H9 (cell line): ENCODE results near the gene ACOT8. TPM values are rescaled to one million over a fixed set of nuclear protein-coding genes. Genes with fewer than 3 reads are reported as not detected.

ENCODE experiments used
- DNase-seq: peaks from one replicate; pipeline ENCODE4 v3.0.0-alpha.2; 2017
- H2AFZ ChIP-seq: one replicate; pipeline ENCODE4 v1.6.1; 2013; ENCODE audit warnings: mild to moderate bottlenecking, low read length, control low read depth, moderate library complexity
- H2AK5ac ChIP-seq: 2 replicates; pipeline ENCODE4 v1.6.1; 2013; ENCODE audit warnings: low read length, control low read depth, mixed read lengths; ENCODE audit not compliant: insufficient read length
- H2BK120ac ChIP-seq: one replicate; pipeline ENCODE4 v1.6.1; 2013; ENCODE audit warnings: low read depth, mild to moderate bottlenecking, low read length, control low read depth, inconsistent platforms; ENCODE audit not compliant: poor library complexity, severe bottlenecking
- H2BK12ac ChIP-seq: 2 replicates; pipeline ENCODE4 v1.6.1; 2013; ENCODE audit warnings: low read length, control low read depth, mixed read lengths, low read depth; ENCODE audit not compliant: insufficient read length
- H2BK15ac ChIP-seq: 2 replicates; pipeline ENCODE4 v1.6.1; 2013; ENCODE audit warnings: low read depth, low read length, control low read depth
- H2BK20ac ChIP-seq: one replicate; pipeline ENCODE4 v1.6.1; 2013; ENCODE audit warnings: low read depth, mild to moderate bottlenecking, low read length, control low read depth, inconsistent platforms; ENCODE audit not compliant: poor library complexity, severe bottlenecking
- H2BK5ac ChIP-seq: 2 replicates; pipeline ENCODE4 v1.6.1; 2013; ENCODE audit warnings: low read length, control low read depth, mixed read lengths; ENCODE audit not compliant: insufficient read length
- H3K14ac ChIP-seq: 2 replicates; pipeline ENCODE4 v1.6.1; 2013; ENCODE audit warnings: low read length, control low read depth; ENCODE audit not compliant: insufficient read depth
- H3K18ac ChIP-seq: 2 replicates; pipeline ENCODE4 v1.6.1; 2013; ENCODE audit warnings: low read depth, mild to moderate bottlenecking, mixed read lengths, low read length, control low read depth; ENCODE audit not compliant: insufficient read length
- H3K23ac ChIP-seq: 2 replicates; pipeline ENCODE4 v1.6.1; 2013; ENCODE audit warnings: low read length, control low read depth, mixed read lengths, low read depth; ENCODE audit not compliant: insufficient read length
- H3K23me2 ChIP-seq: 2 replicates; pipeline ENCODE4 v1.6.1; 2013; ENCODE audit warnings: low read depth, mild to moderate bottlenecking, mixed read lengths, low read length, control low read depth; ENCODE audit not compliant: insufficient read length, poor library complexity, severe bottlenecking
- H3K27ac ChIP-seq: 2 replicates; pipeline ENCODE4 v1.5.1; 2013; ENCODE audit warnings: low read length, control low read depth, mixed read lengths, low read depth; ENCODE audit not compliant: insufficient read length
- H3K27me3 ChIP-seq: 2 replicates; pipeline ENCODE4 v1.6.1; 2013; ENCODE audit warnings: low read length, control low read depth, inconsistent platforms; ENCODE audit not compliant: insufficient read depth
- H3K4ac ChIP-seq: 2 replicates; pipeline ENCODE4 v1.6.1; 2013; ENCODE audit warnings: low read depth, mild to moderate bottlenecking, control low read depth, inconsistent platforms, low read length, moderate library complexity
- H3K4me1 ChIP-seq: 2 replicates; pipeline ENCODE4 v1.6.1; 2013; ENCODE audit warnings: low read length, control low read depth, inconsistent platforms; ENCODE audit not compliant: insufficient read depth
- H3K4me2 ChIP-seq: 2 replicates; pipeline ENCODE4 v1.6.1; 2013; ENCODE audit warnings: low read length, control low read depth, mixed read lengths; ENCODE audit not compliant: insufficient read length, insufficient read depth
- H3K56ac ChIP-seq: 2 replicates; pipeline ENCODE4 v1.6.1; 2013; ENCODE audit warnings: low read depth, mild to moderate bottlenecking, mixed read lengths, low read length, control low read depth; ENCODE audit not compliant: insufficient read length
- H3K79me1 ChIP-seq: 2 replicates; pipeline ENCODE4 v1.6.1; 2013; ENCODE audit warnings: low read depth, mild to moderate bottlenecking, moderate library complexity, low read length, control low read depth, inconsistent platforms; ENCODE audit not compliant: insufficient read depth, poor library complexity, severe bottlenecking
- H3K79me2 ChIP-seq: 2 replicates; pipeline ENCODE4 v1.6.1; 2013; ENCODE audit warnings: low read length, control low read depth, inconsistent platforms; ENCODE audit not compliant: insufficient read depth
- H3K9ac ChIP-seq: 2 replicates; pipeline ENCODE4 v1.6.1; 2013; ENCODE audit warnings: low read length, control low read depth, mixed read lengths; ENCODE audit not compliant: insufficient read length; ENCODE audit errors: extremely low read depth
- H3K9me3 ChIP-seq: one replicate; pipeline ENCODE4 v1.6.1; 2013; ENCODE audit warnings: low read depth, low read length, inconsistent platforms; ENCODE audit not compliant: control insufficient read depth
- H3T11ph ChIP-seq: one replicate; pipeline ENCODE4 v1.6.1; 2013; ENCODE audit warnings: mild to moderate bottlenecking, low read length, control low read depth, inconsistent platforms
- H4K20me1 ChIP-seq: one replicate; pipeline ENCODE4 v1.6.1; 2013; ENCODE audit not compliant: control insufficient read depth, insufficient read length, insufficient read depth
- H4K5ac ChIP-seq: 2 replicates; pipeline ENCODE4 v1.6.1; 2013; ENCODE audit warnings: low read depth, mild to moderate bottlenecking, mixed read lengths, low read length, control low read depth; ENCODE audit not compliant: insufficient read length
- H4K8ac ChIP-seq: replicated peaks from 2 replicates; pipeline ENCODE4 v1.6.1; 2013; ENCODE audit warnings: low read length, control low read depth, mixed read lengths, low read depth; ENCODE audit not compliant: insufficient read length
- H4K91ac ChIP-seq: 2 replicates; pipeline ENCODE4 v1.6.1; 2013; ENCODE audit warnings: low read depth, mild to moderate bottlenecking, moderate library complexity, mixed read lengths, low read length, control low read depth; ENCODE audit not compliant: insufficient read length
- H3K27ac Mint-ChIP-seq, 3 experiments: 2 replicates in 2 of 3; 3 replicates in 1 of 3; pipeline ENCODE4 v1.8.0; 2020 to 2021; ENCODE audit warnings: mixed read lengths in 3 of 3, mild to moderate bottlenecking in 1 of 3, moderate library complexity in 1 of 3
- H3K27me3 Mint-ChIP-seq: 2 replicates; pipeline ENCODE4 v1.8.0; 2021; ENCODE audit warnings: low read depth, mild to moderate bottlenecking, moderate library complexity, mixed read lengths
- H3K36me3 Mint-ChIP-seq, 3 experiments: 2 replicates in 2 of 3; 3 replicates in 1 of 3; pipeline ENCODE4 v1.8.0; 2020 to 2021; ENCODE audit warnings: low read depth in 3 of 3, mixed read lengths in 3 of 3; ENCODE audit not compliant: insufficient read depth in 1 of 3
- H3K4me1 Mint-ChIP-seq, 2 experiments: 2 replicates each; pipeline ENCODE4 v1.8.0; 2020; ENCODE audit warnings: mixed read lengths in 2 of 2
- H3K4me3 Mint-ChIP-seq, 2 experiments: 2 replicates in 1 of 2; 3 replicates in 1 of 2; pipeline ENCODE4 v1.8.0; 2020 to 2021; ENCODE audit warnings: mild to moderate bottlenecking in 2 of 2, mixed read lengths in 2 of 2, moderate library complexity in 1 of 2
- H3K9me3 Mint-ChIP-seq, 2 experiments: 2 replicates in 1 of 2; 3 replicates in 1 of 2; pipeline ENCODE4 v1.8.0; 2020; ENCODE audit warnings: mild to moderate bottlenecking in 2 of 2, mixed read lengths in 2 of 2, moderate library complexity in 1 of 2
- WGBS: extraction: QIAGEN DNeasy Blood & Tissue Kit; methylation state at CpG from one replicate; pipeline ENCODE4 v1.1.7; 2013; ENCODE audit warnings: missing lambda C conversion rate, low lambda C conversion rate, mixed read lengths; ENCODE audit not compliant: insufficient read length; ENCODE audit errors: extremely low coverage; 5-methylcytosine and 5-hydroxymethylcytosine counted together
- total RNA-seq: library from RNA; stranded (reverse); gene quantifications from 2 replicates; pipeline ENCODE4 v1.2.1, GENCODE V29; 2021
- TF ChIP-seq, protein P1 (sequence below): fragments of 200-600 bp; sonication (generic); conservative IDR thresholded peaks from 3 replicates; pipeline ENCODE4 v1.8.0; 2021; ENCODE audit warnings: antibody characterized with exemption, mild to moderate bottlenecking

The ACOT8 gene
- total RNA-seq, 1 experiment from 2014 or later, result 26.7 TPM

DNA sequence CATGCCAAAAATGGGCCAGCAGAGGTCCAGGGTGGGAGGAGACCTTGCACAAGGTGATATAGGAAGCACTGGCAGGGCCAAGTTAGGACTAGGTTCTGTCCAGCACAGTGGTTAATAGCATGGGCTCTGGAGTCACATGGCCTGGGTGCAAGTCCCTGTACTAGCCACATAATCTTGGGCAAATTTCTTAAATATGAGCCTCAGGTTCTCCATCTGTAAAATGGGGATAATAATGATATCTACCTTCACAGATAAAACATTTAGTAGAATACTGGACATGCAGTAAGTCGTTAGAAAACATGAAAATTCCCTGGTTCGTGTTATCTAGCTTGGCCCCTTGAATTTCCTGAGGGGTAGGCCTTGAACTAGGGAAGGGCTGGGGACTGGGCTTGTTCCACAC is 40.1 kb upstream of the ACOT8 start:
- H3K14ac ChIP-seq, result no peak overlapping the region
- H3K27ac ChIP-seq, result no peak overlapping the region
- H3K56ac ChIP-seq, result no peak overlapping the region
- H3K27me3 Mint-ChIP-seq, result no peaks in the 10 kb centered on the region; the same call in 1 of the 2 replicates
- TF ChIP-seq, protein P1, sequence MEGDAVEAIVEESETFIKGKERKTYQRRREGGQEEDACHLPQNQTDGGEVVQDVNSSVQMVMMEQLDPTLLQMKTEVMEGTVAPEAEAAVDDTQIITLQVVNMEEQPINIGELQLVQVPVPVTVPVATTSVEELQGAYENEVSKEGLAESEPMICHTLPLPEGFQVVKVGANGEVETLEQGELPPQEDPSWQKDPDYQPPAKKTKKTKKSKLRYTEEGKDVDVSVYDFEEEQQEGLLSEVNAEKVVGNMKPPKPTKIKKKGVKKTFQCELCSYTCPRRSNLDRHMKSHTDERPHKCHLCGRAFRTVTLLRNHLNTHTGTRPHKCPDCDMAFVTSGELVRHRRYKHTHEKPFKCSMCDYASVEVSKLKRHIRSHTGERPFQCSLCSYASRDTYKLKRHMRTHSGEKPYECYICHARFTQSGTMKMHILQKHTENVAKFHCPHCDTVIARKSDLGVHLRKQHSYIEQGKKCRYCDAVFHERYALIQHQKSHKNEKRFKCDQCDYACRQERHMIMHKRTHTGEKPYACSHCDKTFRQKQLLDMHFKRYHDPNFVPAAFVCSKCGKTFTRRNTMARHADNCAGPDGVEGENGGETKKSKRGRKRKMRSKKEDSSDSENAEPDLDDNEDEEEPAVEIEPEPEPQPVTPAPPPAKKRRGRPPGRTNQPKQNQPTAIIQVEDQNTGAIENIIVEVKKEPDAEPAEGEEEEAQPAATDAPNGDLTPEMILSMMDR, result no peak
- DNase-seq, result no peak
- H2AFZ ChIP-seq, result no peak overlapping the region
- no peak overlapping the region for H3K18ac ChIP-seq
- H2BK20ac ChIP-seq, result no peak overlapping the region
- H4K8ac ChIP-seq, result no peak overlapping the region
- H3K9ac ChIP-seq, result no peak overlapping the region
- no peak overlapping the region for H3K23ac ChIP-seq
- H2BK15ac ChIP-seq, result no peak overlapping the region
- no peaks in the 10 kb centered on the region for H3K9me3 Mint-ChIP-seq
- H3K27ac Mint-ChIP-seq, result no peak overlapping the region
- H2AK5ac ChIP-seq, result no peak overlapping the region
- no peaks in the 10 kb centered on the region for H3K79me2 ChIP-seq
- no peak overlapping the region for H3T11ph ChIP-seq
- H3K79me1 ChIP-seq, result no peaks in the 10 kb centered on the region
- H3K23me2 ChIP-seq, result no peaks in the 10 kb centered on the region
- H4K91ac ChIP-seq, result no peak overlapping the region
- no CpG with 5 or more reads among the region's 2 CpGs for WGBS
- H4K20me1 ChIP-seq, result no peaks in the 10 kb centered on the region
- H2BK12ac ChIP-seq, result no peak overlapping the region
- no peak overlapping the region for H3K4me2 ChIP-seq
- H3K4ac ChIP-seq, result no peak overlapping the region
- H2BK5ac ChIP-seq, result no peak overlapping the region
- no peak overlapping the region for H3K4me3 Mint-ChIP-seq
- H3K4me1 Mint-ChIP-seq, result peaks cover 1 to 2% of the 10 kb centered on the region in 2 experiments; a peak in 2 of 4 replicates
- H3K9me3 ChIP-seq, result no peaks in the 10 kb centered on the region
- H2BK120ac ChIP-seq, result no peak overlapping the region
- H3K36me3 Mint-ChIP-seq, result peaks cover 22 to 52% (median 47%) of the 10 kb centered on the region in 3 experiments
- no peak overlapping the region for H4K5ac ChIP-seq
- no peaks in the 10 kb centered on the region for H3K4me1 ChIP-seq
- H3K27me3 ChIP-seq, result no peaks in the 10 kb centered on the region
